Hindlimb muscle (tissue), 1 donor: ENCODE data around the gene GPR84. TPM values are rescaled to one million over a fixed set of nuclear protein-coding genes. Genes with fewer than 3 reads are reported as not detected.

Experiments
- DNase-seq: peaks from one replicate; pipeline ENCODE4 v3.0.0-alpha.2; 2013
- polyA plus RNA-seq: library from polyadenylated mRNA; unstranded; fragments of 120-200 nt; gene quantifications from one replicate; pipeline ENCODE4 v1.2.1, GENCODE V29; 2013; ENCODE audit not compliant: insufficient read length

GPR84 gene
- polyA plus RNA-seq, 1 donor = 0.17 TPM

DNA sequence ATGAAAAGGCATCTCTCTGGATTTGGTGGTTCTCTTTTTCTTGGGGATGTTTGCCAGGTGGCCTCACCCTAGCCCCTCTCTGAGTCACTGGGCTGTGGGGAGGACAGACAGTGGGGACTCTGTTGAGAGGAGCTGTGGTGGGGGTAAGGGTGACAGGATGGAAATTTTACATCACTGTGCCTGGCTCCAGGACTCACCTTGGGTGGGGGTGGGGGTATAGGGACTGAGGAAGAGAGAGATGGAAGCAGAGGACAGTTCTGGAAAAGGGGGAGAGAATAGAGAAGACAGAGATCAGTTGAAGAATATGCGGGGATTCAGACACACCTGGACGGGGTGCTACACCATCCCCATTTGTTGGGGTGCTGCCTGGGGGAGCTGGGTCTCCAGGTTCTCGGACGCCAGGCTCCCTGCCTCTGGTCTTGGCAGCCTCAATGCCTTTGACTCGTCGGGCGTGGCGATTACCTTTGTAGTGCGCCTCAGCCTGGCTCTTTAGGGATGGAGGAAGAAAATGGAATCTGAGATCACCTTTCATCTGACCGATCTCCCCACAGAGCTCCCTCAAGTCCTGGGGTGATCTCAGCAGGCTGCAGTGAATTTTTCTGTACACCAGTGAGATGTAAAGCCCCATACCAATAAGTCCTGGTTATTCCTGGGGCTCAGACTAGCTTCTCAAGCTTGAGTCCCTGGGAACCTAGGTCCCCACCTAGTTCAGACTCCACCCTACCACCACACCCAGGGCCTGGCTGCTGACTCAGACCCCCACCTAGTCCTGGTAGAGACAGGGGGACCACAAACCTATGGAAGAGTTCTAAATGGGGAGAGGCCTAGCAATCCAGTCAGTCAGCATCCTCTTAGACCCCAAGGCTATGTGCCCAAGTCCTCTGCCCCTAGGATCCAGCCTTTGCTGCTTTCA is 9.6 kb upstream of the GPR84 start:
- DNase-seq = no peak

DNA sequence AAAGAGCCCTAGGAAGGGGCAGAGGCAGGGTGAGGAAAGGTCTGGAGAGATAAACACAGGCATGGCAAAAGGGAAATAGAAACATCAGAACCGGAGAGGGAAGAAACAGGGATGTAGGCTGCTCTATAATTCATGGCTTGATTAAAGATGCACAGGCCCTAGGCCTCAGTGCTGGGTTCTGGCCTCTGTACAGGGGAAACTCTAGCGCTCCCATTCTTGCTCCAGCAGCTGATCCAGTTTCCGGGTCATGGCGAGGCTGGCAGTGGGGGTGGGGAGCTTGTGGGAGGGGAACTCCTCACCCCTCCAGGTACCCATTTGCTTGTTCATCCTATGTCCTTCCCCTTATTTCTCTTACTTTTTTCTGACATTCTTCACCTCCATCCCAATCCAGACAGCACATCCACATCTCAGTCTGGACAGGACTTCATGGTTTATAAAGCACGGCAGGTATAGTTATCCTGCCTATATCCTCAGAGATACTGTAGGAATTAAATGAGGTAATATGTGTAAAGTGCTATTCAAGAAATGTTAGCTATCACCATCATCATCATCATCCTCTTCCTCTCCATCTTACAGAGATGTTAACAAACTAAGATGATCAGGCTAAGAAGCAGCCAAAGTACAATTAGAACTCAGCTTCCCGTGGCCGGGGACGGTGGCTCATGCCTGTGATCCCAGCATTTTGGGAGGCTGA is 8.0 kb upstream of the GPR84 start:
- no peak for DNase-seq

DNA sequence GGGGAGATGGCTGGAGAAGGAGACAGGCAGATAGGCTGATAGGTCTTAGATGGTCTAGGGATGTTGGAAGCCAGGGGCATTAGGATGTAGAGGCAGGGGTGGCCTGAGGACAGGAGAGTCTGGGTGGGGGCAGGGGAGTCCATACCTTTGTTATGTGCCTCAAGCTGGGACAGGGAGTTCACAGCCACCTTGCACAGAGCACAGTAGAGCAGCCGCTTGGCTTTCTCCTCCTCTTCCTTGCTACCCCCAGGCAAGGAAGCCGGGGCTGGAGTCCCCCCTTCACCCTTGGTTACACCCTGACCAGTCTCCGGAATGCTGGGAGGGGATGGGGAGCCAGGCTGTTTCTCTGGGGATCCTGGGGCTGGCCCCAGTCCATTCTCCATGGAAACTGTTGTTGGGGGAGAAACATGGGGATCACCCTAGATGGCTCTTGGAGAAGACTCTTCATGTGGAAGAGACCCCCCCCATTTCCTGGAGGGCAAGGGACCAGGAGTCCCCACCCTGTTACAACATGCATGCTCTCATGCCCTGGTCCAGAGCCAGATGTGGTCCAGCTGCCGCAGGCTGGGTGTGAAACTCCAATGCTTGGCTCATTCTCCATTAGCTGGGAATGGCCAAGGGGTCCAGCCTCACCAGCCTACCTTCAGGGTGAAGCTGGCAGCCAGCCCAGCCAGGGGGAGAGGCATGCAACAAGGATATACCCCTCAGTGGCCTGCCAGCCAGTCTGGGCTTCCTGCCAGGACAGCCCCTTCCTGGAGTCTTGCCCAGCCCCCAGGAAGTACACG is 7.2 kb upstream of the GPR84 start:
- DNase-seq = no peak

DNA sequence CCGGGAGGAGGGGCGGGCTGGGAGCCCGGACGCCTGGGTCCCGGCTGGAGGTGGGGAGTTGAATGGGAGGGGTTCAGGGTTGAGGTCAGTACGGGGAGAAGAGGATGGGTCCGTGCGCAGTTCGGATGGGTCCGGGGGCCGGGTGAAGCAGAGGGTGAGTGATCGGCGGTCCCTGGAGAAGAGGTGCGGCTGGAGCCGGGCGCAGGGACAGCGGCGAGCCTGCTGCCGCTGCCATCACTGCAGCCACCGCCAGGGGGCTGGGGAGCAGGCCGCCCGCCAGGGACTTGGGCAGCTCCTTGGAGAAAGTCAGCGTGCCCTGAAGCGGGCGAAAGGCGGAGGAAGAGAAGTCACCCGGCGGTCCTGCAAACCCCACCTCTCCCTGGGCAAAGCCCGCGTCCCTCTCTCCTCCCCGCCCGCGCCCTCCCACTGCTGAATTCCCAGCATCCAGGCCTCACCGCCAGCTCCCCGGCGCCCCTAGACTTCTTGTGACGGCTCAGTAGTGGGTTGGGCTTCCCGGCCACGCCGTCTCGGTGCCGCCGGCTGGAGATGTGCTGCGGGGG is 6.0 kb upstream of the GPR84 start:
- DNase-seq = peak; percentile 85

DNA sequence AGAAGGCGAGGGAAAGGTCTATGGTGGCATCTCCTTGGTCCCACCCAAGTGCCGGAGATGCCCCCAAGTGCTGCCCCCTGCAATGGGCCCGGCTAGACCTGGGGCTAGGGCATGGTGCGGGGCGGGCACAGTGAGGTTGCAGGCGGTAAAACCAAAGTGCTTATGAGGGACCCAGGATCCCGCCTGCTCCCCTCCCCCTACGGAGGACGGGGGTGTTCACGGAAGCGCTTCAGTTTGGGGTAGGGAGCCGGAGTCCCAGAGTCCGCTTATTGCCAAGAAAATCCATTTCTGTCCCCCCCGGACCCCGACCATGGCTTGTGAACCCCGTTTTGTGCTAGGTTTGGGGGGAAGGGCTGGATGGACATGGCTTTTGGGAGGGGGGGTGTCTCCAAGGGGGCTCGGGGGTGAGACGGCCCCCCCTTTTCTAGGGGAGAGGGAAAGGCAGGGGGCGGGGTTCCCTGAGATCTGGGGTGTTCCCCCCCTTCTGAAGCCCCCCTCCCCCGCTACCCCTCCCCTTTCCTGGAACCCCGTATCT is 5.4 kb upstream of the GPR84 start:
- no peak for DNase-seq

DNA sequence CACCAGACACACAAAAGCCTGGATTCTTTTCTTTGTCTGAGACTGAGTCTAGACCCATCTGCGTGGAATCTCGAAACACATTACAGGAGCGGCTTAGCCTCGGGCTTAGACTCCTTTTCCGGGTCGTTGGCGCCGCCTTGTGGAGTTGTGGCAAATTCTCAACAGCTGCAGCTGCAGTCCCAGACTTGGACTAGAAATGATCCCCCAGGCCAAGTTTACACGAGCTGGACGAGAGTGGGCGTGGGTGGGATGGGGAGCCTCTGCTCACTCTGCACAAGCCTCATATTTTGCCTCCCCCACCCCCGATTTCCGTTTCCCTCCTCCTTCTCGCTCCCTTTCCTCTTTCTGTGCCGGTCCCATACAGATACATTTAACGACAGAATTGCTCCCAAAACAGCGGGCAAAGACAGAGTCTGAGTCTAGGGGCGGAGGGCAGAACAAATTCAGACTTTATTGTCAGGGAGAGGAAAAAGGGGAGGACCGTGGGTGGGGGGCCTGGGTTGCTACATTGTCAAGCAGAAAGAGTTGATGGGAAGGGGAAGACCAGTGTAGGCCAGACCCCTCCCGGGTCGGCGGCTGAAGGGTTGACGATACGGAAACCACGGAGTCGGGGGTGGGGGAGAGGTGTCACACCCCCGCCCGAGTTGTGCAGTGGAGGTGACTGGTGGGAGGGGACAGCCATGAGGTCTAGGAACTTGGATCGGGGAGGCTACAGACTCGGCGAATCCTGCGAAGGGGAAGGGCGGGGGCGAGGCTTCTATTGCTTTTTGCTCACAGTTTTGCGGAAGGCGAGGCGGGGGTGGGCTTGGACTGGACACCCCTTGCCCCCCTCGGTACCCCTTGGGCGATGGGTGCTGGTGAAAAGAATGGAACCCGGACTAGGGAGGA is 4.7 kb upstream of the GPR84 start:
- DNase-seq = peak; percentile 95

DNA sequence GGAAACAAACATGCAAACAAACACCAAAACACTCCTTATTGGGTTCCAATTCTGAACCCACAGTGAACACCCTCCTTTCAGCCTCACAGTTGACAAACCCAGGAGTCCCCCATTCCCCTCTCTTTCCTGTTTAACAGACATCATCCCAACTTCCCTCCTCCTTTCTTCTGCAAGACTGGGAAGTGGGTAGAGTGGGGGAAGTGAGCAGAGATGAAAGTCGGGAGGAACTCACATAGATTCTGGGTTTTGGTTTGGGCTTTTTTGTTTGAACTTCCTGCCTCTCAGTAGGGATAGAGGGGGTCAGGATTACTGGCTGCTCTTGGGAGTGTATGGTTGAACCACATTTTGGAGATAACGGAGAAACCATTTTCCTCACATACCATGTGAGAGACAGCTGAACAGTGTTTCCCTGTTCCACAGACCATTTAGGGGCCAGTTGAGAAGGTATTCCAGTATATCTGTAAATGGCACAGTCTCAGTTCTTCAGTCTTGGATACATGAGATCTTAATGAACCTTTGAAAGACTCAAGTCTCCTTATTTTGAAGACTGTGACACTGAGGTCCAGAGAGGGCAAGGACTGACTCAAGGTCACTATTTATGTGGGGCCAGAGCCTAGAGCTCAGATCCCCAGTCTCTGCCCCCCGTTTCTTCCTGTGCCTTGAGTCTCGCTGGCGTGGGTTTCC is 3.9 kb upstream of the GPR84 start:
- no peak for DNase-seq

DNA sequence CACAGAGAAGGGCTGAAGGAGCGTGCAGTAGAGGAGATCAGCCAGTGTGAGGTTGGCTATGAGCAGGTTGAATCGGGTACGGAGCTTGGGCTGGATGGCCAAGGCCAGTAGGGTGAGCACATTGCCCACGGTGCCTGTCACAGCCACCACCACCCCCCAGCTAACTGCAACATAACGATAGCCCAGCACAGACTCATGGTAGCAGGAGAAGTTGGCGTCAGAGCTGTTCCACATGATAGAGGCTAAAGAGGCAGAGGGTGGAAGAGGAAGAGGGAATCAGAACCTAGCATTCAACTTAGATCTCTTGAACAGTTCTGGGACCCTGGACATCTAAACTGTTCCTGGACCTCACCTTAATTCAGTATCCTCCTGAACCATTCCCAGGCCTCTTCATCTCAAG is 668 bp downstream of the GPR84 start:
- no peak for DNase-seq

DNA sequence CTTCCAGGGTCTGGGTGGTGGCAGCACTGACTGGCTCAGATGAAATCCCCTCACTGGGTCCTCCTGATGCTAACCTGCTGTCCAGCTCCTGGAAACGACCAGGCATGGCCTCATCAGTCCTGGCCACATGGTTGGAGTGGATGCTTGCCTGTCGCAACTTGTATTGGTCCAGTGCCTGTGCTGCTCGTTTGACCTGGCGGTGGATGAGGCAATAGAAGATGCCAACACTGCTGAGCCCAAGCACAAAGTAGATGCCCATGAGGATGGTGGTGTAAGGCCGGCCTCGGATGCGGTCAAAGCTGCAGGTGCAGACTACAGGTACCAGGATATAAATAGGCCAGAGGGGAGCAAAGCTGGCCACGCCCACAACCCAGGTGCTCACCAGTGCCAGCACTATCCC is 1.2 kb downstream of the GPR84 start:
- no peak for DNase-seq

DNA sequence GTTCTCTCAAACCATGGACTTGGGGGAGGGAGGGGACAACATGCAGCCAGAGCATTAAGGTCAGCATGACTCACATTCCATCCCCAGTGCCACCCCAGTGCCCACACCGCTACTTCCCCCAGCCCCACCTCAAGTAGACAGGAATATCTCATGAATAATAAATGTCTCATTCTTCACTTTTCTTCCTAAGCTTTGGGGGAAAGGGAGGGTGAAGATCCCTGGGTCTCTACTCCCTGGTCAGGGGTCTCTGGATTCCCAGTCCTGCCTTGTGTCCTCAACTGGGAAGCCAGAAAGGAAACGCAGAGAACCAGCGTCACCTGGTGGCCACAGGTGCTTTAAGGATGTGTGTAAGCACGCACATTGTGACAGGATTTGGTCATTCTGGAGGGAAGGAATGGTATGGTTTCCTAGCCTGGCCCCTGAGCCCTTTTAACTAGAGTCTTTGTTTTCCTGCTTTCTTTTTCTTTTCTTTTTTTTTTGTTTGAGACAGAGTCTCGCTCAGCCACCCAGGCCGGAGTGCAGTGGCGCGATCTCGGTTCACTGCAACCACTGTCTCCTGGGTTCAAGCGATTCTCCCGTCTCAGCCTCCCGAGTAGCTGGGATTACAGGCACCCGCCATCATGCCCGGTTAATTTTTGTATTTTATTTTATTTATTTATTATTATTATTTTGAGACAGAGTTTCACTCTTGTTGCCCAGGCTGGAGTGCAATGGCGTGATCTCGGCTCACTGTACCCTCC is 3.4 kb downstream of the GPR84 start:
- DNase-seq = peak; percentile 76

DNA sequence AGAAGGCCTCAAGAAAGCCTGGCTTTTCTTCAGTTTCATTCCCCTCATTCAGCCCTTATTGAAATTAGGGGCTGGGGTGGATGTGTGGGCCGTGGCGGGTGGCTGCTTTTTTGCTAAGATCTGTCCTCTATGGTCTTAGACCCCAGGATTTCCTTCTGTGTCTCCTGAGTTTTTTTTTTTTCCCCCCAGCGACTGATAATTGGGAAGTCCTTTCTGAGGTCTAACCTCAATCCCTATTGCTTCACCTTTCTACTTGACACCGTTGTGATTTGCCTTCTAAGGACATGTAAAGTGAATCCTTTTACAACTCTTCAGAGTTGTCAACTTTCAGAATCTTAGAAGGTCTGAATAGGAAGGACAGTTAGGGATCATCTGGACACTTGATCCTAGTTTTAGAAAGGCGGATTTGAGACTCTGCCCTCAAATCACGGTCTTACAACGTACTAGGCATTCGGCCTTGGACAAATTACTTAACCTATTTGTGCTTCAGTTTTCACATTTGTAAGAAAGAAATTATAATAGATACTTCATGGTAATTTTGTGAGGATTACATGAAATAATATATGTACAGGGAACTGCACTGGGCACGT is 4.4 kb downstream of the GPR84 start:
- DNase-seq = no peak

DNA sequence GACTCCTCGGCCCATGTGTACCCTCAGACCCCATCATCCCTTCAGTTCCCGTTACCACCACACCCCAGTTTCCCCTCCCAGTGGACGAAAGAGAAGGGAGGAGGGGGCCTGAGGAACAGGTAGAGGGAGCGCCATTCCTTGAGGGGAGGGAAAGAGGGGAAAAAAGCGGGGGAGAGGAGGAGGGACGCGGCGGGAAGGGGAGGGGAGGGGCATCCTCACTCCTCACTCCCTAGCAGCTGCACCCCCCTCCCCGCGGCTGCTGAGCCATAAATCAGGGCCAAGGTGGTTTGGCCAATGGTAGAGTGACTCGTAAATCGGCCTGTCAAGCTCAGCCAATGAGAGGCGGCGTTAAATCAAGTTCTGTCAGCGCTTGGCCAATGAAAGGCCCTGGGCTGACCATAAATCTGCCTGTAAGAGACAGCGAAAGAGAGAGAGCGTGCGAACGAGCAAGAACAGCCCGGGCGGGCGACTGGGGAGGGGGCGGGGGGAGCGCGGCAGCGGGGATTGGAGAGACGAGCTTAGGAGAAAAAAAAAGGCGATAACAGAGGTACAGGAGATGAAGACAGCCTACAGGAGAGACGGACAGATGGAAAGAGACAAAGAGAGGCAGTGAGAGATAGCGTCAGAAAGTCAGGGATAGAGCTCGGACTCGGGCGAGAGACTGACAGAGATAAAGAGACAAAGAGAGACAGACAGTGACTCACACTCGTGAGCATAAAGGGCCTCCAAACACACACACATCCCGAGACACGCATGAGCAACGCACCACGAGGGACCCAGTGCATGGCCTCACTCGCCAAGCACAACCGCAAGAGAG is 5.1 kb downstream of the GPR84 start:
- peak; percentile 98 for DNase-seq

DNA sequence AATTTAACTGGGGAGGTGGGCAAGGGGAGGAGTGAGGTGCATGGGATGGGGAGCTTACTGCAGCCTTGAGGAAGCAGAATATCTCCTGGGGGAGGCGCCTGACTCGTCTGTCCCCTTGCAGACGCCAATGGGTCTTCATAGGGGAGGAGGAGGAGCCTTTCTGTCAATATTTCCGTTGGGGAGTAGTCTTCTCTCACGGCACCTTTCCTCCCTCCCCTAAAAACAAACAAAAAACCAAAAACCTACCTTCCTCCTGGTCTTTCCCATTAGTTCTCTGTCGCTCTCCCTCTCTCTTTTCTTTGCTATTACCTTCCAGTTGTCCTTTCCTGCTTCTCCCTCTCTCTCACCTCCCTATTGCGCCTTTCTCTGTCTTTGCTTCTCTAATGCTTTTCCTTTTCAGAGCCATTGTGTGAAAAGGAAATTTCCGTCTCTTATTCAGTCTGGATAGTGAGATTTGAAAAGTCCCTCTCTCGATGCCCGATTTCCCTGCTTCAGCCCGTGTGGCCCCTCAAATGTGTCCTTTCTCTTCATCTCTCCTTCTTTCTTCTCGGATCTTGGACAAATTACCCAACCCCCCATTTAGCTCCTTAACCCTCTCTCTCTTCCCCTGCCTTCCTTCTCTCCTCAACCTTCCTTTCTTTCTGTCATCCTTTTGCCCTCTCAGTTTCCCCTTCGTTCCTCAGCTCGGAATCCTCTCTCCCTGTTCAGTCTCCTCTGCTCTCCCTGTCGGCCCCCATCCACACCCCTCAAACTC is 5.9 kb downstream of the GPR84 start:
- DNase-seq = no peak

DNA sequence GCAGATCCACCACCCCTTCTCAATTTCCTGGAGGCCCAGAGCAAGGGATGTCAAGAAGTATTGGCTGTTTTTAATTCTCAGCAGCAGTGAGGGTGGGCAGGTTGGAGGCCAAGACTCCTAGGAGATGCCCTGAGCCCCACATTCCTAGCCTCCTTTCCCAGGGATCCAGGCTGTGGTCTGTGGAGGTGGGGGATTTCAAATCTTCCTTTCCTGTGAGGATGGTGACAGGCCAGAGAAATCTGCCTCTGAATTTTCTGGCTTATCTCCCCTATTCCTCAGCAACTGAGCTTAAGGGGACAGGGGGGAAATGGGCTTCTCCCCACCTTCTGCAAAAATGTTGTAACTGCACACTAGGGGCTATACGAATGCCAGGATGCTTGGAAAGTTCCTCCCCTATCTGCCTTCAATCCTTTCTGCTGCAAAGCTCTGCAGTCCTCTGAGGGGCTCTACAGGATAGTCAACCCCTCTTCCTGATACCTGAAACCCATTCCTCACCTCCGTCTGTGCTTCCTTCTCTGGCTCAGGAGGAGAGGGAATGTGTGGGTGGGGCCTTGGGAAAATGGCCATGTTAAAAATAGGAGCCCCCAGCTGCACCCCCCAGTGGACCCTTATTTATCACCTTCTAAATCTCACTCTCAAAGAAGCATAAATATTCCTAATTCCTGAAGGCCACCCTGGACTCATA is 6.6 kb downstream of the GPR84 start:
- no peak for DNase-seq

DNA sequence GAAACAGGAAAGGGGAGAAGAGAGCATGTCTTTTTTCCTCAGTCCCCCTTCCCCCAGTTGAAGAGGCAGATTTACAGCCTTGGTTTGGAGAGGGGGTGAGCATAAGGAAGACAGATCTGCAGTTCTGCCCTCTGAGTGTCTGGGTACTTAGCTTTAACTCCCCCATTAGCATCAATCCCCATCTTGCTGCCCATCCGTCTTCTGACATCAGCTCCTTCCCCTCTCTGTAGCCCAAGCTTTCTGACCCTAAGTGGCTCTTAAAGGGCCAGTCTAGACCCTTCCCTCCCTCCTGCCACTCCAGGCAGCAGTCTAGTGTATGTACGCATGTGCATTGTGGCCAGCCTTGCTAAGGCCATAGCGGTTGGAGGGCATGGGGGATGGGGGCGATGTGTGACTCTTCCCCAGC is 7.3 kb downstream of the GPR84 start:
- DNase-seq = no peak

DNA sequence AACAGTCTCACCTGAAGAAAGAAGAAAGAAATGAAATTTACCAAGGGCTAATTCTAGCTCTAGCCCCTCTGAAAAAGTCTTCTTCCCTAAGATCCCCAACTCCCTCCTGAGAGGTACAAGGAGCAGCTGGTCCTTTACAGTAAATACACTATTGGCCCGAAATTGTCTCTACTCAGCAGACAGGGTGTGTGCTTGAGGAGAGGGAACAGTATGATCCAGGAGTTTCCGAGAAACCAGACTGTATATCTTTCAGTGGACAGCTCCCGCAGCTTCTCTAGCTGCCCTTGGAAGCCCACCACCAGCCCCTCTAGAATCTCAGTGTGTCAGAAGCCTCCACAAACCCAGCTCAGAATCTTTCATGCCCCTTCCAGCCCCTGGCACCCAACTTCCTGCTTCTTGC is 8.1 kb downstream of the GPR84 start:
- DNase-seq = no peak

DNA sequence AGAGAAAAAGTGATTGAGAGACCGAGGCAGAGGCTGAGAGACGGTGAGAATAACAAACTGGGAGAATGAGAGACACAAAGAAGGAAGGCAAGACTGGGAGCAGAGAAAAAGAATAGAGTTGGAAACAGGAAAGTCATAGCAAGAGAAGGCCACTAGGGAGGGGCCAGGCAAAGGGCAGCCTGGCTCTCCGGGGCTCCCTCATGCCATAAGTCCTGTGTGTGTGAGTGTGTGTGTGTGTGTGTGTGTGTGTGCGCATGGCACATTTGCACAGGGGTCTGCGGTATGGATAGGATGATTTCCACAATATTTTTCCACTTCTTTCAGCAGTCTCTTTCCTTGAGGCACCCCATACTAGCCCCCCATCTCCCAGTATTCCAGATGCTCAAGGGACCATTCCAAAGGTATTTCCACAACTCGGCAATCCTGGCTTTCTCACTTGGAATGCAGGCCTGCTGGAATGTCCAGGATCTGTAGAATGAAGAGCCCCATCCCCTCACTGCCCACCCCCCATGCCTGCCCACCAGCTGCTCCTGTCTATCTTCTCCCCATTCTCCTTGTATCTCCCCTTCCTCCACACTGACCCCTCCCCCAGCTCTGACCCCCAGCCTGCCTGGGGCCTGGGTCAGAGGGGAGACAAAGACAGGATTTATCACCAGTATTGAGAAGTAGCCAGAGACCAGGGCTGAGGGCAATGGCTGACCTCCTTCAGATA is 9.0 kb downstream of the GPR84 start:
- DNase-seq = no peak
